Stimulated activated naive CD4-positive, alpha-beta T cell (primary cell): ENCODE data around the gene CABP7.

ENCODE experiments used
- DNase-seq, 6 experiments: peaks; one replicate each; lab custom pipeline; 2025; lab: John Stamatoyannopoulos, UW

CABP7 gene

GRCh38 chr22:29723766-29724165 lies 4.0 kb downstream of the CABP7 start:
- no peak for DNase-seq

DNA sequence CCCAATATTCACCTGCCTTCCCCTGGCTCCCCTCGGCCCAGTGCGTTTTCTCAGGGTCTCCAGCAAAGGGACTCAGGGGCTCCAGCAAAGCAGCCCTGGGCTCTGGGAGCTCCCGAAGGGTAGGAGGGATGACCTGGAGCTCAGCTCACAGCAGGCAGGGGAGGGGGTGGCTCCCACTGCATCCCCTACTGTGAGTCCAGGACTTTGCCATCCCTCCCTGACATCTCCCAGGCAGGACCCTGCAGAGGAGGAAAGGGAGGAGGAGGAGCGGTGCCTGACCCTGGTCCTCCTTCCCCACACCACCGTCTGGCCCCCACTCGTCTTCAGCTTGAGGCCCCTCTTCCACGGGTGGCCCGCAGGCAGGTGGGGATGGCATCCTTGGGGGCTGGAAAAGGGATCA lies 5.0 kb downstream of the CABP7 start:
- no peak for DNase-seq

GRCh38 chr22:29726106-29726505 lies 6.3 kb downstream of the CABP7 start:
- no peak for DNase-seq

DNA sequence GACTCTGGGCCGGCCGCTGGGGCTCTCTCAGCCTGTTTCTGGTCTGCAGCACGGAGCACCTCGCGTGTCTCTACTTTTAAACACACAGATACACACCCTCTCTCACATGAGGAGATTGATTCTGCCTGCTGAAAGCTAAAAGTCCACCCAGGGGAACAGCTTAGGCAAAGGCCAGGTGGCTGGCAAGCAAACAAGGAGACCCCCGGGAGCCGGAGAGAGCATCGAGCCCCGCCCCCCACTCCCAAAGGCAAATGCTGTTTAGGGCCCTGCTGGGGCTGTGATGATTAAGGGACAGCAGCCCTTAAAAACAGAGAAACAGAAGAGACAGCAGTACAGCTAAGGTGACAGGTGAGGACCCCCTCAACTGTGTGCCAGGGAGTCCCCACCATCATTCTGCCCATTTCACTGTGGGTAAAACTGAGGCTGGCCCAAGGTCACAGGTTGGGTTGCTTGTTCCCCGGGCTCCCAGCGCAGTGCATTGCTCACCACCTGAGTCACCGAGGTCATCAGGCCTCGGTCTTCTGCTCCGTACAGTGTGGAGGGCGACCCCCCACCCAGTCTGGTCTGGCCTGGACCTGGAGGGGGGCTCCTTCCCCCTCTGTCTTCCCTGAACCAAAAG lies 6.8 kb downstream of the CABP7 start:
- DNase-seq = no peak

- DNase-seq = no peak
Observed at GRCh38 chr22:29727131-29727523, 7.3 kb downstream of the CABP7 start.

GRCh38 chr22:29729161-29729560 lies 9.4 kb downstream of the CABP7 start:
- no peak for DNase-seq

GRCh38 chr22:29731058-29731850 lies 11.5 kb downstream of the CABP7 start:
- DNase-seq = no peak

- DNase-seq = no peak
Observed at GRCh38 chr22:29732883-29733282, 13.1 kb downstream of the CABP7 start.

GRCh38 chr22:29733362-29734201 lies 13.8 kb downstream of the CABP7 start:
- no peak for DNase-seq

DNA sequence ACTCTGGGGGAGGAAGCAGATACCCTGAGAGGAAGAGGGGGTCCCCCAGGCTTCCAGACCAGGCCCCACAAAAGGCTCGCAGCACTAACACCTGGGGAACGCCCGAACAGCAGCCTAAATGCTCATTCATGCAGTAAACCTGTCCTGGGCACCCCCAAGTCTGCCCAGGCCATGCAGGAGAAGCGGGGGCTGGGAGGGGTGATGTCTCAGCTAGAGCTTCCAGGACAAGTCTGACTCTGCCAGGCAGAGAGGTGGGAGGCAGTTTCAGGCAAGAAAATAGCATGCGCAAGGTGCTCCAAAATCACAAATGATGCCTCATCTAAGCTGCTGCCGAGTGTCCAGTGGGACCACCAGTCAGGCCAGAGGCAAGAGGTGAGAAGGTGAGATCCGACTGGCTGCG lies 14.6 kb downstream of the CABP7 start:
- no peak for DNase-seq

DNA sequence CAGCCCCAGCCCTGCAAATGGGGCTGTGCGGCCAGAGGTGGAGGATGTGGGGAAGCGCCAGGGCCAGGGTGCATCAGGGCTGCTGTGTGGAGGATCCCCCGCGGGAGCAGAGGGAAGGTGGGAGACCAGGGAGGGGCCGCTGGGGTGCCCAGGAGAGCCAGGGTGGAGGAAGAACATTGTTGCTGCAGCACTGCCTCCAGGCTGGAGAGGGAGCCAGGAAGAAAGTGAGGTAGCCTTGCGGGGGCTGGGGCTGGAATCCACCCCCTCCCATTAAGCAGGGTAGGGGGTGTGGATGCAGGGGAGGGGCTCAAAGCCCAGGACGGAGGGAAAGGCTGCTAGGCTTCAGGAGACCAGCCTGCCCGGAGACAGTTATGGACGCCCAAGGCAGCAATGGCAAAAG lies 15.0 kb downstream of the CABP7 start:
- DNase-seq = no peak

GRCh38 chr22:29735416-29735815 lies 15.6 kb downstream of the CABP7 start:
- no peak for DNase-seq

DNA sequence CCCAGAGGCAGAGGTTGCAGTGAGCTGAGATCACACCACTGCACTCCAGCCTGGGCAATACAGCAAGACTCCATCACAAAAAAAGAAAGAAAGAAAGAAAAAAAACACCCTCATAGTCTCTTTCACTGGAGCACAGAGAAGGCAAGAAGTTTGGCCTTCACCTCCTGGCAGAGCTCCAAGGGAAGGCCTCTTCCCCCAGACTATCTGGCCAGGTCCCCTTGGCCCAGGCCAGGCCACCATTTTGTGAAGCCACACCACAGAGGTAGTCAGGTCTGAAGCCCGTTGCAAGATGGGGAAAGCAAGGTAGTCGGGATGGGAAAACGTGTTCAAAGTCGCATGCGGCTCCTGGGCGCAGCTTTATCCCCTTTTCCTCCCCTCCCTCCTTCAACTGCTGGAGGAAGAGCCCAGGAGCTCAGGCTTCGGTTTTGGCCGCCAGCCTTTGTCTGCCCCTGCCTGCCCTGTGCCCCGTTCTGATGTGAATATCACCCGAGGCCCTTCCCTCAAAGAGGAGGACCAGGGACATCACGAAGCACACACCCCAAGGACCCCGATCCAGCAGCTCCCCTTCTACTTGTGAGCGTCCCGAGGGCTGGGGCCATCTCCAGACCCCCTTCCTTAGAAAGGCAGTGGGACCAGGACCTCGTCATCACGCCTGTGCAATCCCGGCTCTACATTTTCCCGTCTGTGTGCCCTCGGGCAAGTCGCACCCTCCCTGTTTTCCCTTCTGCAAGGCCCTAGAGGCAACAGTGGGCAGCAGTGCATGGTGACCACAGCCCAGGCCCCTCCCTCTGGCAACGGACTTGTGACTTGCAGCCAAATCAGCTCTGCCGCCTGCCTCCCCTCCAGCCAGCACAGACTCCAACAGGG lies 17.7 kb downstream of the CABP7 start:
- no peak for DNase-seq

DNA sequence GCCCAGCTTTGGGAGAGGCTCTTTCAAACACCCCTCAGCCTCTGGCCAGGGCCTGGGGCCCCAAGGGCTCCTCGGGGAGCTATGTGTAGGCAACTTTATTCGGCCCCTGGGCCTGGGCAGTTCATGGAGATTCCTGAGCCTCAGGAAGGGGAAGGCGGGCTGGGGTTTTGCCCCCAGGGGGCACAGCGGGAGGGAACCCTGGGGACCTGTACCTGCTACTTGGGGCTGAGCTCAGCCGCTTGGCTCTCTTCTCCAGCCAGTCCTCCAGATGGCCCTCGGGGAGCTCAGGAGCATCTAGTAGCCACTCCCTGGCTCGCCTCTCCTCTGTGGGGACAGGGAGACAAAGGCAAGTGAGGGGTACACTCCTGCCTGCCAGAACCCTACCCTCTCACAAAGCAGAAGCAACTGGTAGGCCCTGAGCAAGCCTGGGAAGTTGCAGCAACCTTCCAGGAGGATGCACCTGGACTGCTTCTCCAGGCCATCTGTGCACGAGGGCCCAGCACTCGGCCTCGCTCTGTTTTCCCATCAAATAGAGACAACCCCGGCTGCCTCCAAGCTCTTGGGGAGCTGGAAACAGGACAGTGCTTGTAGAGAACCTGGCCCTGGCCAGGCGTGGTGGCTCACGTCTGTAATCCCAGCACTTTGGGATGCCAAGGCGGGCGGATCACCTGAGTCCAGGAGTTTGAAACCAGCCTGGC lies 18.5 kb downstream of the CABP7 start:
- DNase-seq = no peak

- no peak for DNase-seq
Observed at GRCh38 chr22:29739346-29739875, 19.6 kb downstream of the CABP7 start.

DNA sequence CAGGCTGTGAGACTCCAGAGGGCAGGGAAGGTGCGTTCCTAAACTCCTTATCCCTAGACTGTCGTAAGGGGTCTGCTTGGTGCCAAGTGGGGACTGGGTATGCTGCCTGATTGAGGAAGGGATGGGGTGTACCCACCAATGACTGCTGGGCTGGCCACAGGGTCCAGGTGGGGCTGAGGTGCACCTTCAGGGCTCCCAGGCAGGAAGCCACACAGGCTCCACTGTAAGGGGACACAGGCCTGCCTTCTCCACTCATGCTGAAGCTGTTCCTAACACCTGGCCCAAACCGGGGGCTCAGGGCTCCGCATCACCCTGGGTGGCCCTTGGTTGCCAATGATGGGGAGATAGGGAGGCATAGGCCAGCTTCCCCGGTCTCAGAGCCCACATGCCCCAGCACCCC lies 20.4 kb downstream of the CABP7 start:
- no peak for DNase-seq

DNA sequence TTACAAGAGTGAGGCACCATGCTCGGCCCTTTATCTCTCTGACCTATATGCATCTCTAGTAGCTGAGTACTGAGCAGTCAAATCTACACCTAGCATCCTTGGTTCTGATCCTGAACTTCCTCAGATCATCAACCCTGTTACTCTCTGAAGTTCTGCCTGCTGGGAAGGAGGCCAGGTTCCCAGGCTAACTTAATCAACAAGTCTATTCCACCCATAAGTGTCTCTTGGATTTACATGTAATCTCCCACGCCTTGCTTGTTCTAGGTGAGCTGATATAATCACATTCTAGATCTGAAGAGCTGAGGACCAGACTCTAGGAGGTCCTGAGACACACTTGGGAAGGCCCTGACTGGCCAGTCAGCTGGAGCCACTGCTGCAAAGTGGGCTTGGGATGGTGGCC lies 22.1 kb downstream of the CABP7 start:
- no peak for DNase-seq

DNA sequence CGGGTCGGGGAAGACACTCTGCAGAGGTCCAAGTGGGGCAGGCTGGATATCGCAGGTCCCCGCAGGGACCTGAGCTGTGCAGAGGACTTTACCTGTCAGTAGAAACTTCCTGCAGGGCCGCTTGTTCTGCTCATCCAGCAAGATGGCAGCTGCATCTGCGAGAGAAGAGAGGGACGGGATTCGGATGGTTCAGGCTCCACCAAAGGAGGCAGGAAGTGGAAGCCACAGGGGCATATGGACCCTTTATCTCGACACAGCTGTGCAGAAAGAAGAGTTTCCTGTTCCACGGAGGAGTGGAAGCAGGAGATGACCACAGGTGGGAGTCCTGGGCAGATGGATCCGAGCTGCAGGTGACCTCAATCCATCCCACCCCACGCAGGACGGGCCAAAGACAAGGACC lies 22.5 kb downstream of the CABP7 start:
- no peak for DNase-seq

GRCh38 chr22:29744902-29745301 lies 25.1 kb downstream of the CABP7 start:
- DNase-seq = no peak

- no peak for DNase-seq
Observed at GRCh38 chr22:29747832-29748231, 28.0 kb downstream of the CABP7 start.

GRCh38 chr22:29748248-29748893 lies 28.6 kb downstream of the CABP7 start:
- no peak for DNase-seq
